ENCODE results near the gene HMGB4. TPM values are rescaled to one million over a fixed set of nuclear protein-coding genes. Genes with fewer than 3 reads are reported as not detected.

The HMGB4 gene
- total RNA-seq, 1 experiment from 2014 or later: not detected

GRCh38 chr1:33860671-33861070, 3.2 kb upstream of the HMGB4 start:
- Mint-ChIP-seq H3K27me3 (ENCODE audit: unreplicated experiment) (peaks cover 18% of the 10 kb centered on the region), H3K4me3 (ENCODE audit: low read depth, unreplicated experiment) (no peak overlapping the region), H3K36me3 (ENCODE audit: insufficient read depth, unreplicated experiment) (no peaks in the 10 kb centered on the region), H3K4me1 (ENCODE audit: low read depth, unreplicated experiment) (no peaks in the 10 kb centered on the region), H3K27ac (ENCODE audit: unreplicated experiment) (no peak overlapping the region), H3K9me3 (ENCODE audit: low read depth, unreplicated experiment) (no peaks in the 10 kb centered on the region)
- intact Hi-C loops (cut with micrococcal nuclease; ENCODE audit: unreplicated experiment): no loop called here
- BruUV-seq (replicated peaks): no TSS peak
- no peak for TF ChIP-seq CTCF (IDR thresholded peaks at IDR 0.05; ENCODE audit: unreplicated experiment)
- CTCF ChIA-PET: no interaction called here
- DNase-seq: no peak

DNA sequence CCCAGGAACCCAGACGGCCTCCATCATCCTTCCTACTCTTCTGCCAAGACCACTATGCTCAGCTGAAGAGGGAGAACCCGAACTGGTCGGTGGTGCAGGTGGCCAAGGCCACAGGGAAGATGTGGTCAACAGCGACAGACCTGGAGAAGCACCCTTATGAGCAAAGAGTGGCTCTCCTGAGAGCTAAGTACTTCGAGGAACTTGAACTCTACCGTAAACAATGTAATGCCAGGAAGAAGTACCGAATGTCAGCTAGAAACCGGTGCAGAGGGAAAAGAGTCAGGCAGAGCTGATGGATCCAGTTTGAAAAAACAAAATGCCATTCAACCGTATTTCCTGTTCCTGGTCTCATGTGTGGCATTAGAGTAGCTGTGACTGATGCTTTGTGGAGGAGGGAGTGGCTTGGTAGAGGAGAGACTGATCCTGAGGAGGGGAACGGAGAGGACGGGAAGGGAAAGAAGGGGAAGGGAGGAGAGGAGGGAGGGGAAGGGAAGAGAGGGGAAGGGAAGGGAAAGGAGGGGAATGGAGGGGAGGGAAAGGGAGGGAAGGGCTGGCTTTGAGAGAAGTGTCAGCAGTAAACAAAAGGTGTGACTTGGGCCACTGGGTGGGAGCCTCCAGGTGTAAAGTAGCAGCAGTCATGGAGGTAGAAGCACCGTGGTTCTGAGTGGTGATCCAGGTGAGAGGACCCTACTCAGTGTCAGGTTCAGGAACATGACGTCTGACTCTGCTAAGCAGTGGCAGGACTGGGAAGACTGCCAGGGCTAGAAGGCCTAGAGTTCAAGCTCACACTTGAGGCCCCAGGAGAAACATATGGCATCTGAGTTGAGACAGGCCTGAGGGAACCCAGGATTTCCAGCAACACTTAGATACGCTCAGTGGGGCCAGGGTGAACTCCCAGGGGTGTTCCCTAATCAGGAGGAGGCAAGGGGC, 846 bp downstream of the HMGB4 start:
- CTCF ChIA-PET: no interaction called here
- TF ChIP-seq CTCF (IDR thresholded peaks at IDR 0.05; ENCODE audit: unreplicated experiment): no peak
- intact Hi-C loops (cut with micrococcal nuclease; ENCODE audit: unreplicated experiment): no loop called here
- no peaks in the 10 kb centered on the region for H3K4me1 Mint-ChIP-seq (ENCODE audit: low read depth, unreplicated experiment)
- peaks cover 18% of the 10 kb centered on the region for H3K27me3 Mint-ChIP-seq (ENCODE audit: unreplicated experiment)
- no TSS peak for BruUV-seq (replicated peaks)
- H3K27ac Mint-ChIP-seq (ENCODE audit: unreplicated experiment): no peak overlapping the region
- no peaks in the 10 kb centered on the region for H3K36me3 Mint-ChIP-seq (ENCODE audit: insufficient read depth, unreplicated experiment)
- DNase-seq: no peak
- no peaks in the 10 kb centered on the region for H3K9me3 Mint-ChIP-seq (ENCODE audit: low read depth, unreplicated experiment)
- H3K4me3 Mint-ChIP-seq (ENCODE audit: low read depth, unreplicated experiment): no peak overlapping the region

GRCh38 chr1:33866281-33866680, 2.4 kb downstream of the HMGB4 start:
- Mint-ChIP-seq H3K4me1 (ENCODE audit: low read depth, unreplicated experiment) (no peaks in the 10 kb centered on the region), H3K4me3 (ENCODE audit: low read depth, unreplicated experiment) (no peak overlapping the region), H3K27me3 (ENCODE audit: unreplicated experiment) (peaks cover 18% of the 10 kb centered on the region), H3K9me3 (ENCODE audit: low read depth, unreplicated experiment) (no peaks in the 10 kb centered on the region), H3K27ac (ENCODE audit: unreplicated experiment) (no peak overlapping the region), H3K36me3 (ENCODE audit: insufficient read depth, unreplicated experiment) (no peaks in the 10 kb centered on the region)
- TF ChIP-seq CTCF (IDR thresholded peaks at IDR 0.05; ENCODE audit: unreplicated experiment): no peak
- CTCF ChIA-PET: no interaction called here
- intact Hi-C loops (cut with micrococcal nuclease; ENCODE audit: unreplicated experiment): no loop called here
- no TSS peak for BruUV-seq (replicated peaks)
- no peak for DNase-seq

DNA sequence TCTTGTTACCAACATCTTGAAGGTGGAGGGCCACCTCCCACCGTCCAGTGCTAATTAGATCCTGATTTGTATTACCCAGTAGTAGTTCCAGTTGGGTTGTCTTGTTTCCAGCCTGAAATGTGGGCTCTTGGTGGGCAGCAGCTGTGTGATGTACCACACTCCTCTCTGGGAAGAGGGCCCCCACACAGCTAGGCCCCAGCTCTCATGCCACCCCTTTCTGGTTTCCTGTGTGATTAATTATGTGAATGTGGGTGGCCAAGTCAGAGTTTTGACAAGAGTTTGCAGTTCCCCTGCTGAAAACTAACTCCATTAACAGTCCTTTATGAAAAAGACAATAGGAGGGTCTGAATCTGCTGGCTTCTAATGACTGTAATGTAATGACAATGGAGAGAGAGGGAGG, 3.8 kb downstream of the HMGB4 start:
- BruUV-seq (replicated peaks): no TSS peak
- Mint-ChIP-seq H3K4me3 (ENCODE audit: low read depth, unreplicated experiment) (no peak overlapping the region), H3K9me3 (ENCODE audit: low read depth, unreplicated experiment) (no peaks in the 10 kb centered on the region), H3K36me3 (ENCODE audit: insufficient read depth, unreplicated experiment) (no peaks in the 10 kb centered on the region), H3K4me1 (ENCODE audit: low read depth, unreplicated experiment) (no peaks in the 10 kb centered on the region), H3K27ac (ENCODE audit: unreplicated experiment) (no peak overlapping the region), H3K27me3 (ENCODE audit: unreplicated experiment) (peaks cover 18% of the 10 kb centered on the region)
- intact Hi-C loops (cut with micrococcal nuclease; ENCODE audit: unreplicated experiment): no loop called here
- no peak for DNase-seq
- CTCF ChIA-PET: no interaction called here
- TF ChIP-seq CTCF (IDR thresholded peaks at IDR 0.05; ENCODE audit: unreplicated experiment): no peak
